HCT116 (cell line): Measurements from ENCODE around the gene UGDH. TPM values are rescaled to one million over a fixed set of nuclear protein-coding genes. Genes with fewer than 3 reads are reported as not detected.

Source experiments
- ATAC-seq: fragments of 200-7000 bp; cut with Tn5 transposase; 2 replicates; pipeline ENCODE4 v1.9.1; 2020; ENCODE audit warnings: mild to moderate bottlenecking, moderate library complexity
- BruUV-seq: library from RNA; stranded (reverse); fragments of 400-500 nt; replicated peaks from 2 replicates; lab custom pipeline; 2021; lab: Mats Ljungman, UMichigan
- CTCF ChIA-PET: fragments of 300-600 bp; sonication (Branson Sonifier 250); formaldehyde crosslinking; loops from one replicate; lab custom pipeline; 2021; ENCODE audit warnings: antibody characterized with exemption; lab: Charles Lee
- POLR2A ChIA-PET: fragments of 300-600, 350-600 bp; sonication (Branson Sonifier 250); formaldehyde crosslinking; loops from one replicate; lab custom pipeline; 2021; ENCODE audit warnings: antibody characterized with exemption; lab: Charles Lee
- RAD21 ChIA-PET, 2 experiments: fragments of 300-600 bp; sonication (Branson Sonifier 250); formaldehyde crosslinking; loops; one replicate each; lab custom pipeline; 2023; ENCODE audit warnings: low total read pairs in 2 of 2; ENCODE audit not compliant: uncharacterized antibody in 2 of 2, unreplicated experiment in 2 of 2, low non-redundant PET in 1 of 2; lab: Charles Lee
- DNase-seq: peaks from one replicate; pipeline ENCODE4 v3.0.0-alpha.2; 2010; ENCODE audit warnings: low read depth, low spot score
- H2AFZ ChIP-seq: fragments of 200-600 bp; shearing (Covaris generic), sonication (generic); 2 replicates; pipeline ENCODE4 v1.6.1; 2017; ENCODE audit warnings: low read depth, mixed run types, mixed read lengths, antibody characterized with exemption, low read length; ENCODE audit not compliant: poor library complexity, severe bottlenecking
- H3K27ac ChIP-seq: 2 replicates; pipeline ENCODE4 v1.5.1; 2012; ENCODE audit warnings: low read depth, low read length
- H3K27me3 ChIP-seq: fragments of 200-600 bp; sonication (generic); 2 replicates; pipeline ENCODE4 v1.6.1; 2016; ENCODE audit warnings: mixed run types, low read length, mixed read lengths; ENCODE audit not compliant: insufficient read depth
- H3K36me3 ChIP-seq, 2 experiments: fragments of 200-500 bp in 1 of 2; fragments of 200-600 bp in 1 of 2; sonication (Bioruptor generic) in 1 of 2; sonication (generic) in 1 of 2; 2 replicates each; pipeline versions ENCODE4 v1.5.1 to v1.6.1; 2014 to 2016; ENCODE audit warnings: low read length in 2 of 2, inconsistent platforms in 1 of 2, mixed read lengths in 1 of 2, mixed run types in 1 of 2; ENCODE audit not compliant: insufficient read depth in 2 of 2, control insufficient read depth in 1 of 2
- H3K4me1 ChIP-seq, 2 experiments: fragments of 200-600 bp in 1 of 2; sonication (generic) in 1 of 2; 2 replicates each; pipeline versions ENCODE4 v1.5.1 to v1.6.1; 2012 to 2017; ENCODE audit warnings: low read length in 2 of 2, inconsistent platforms in 1 of 2, mild to moderate bottlenecking in 1 of 2, mixed read lengths in 1 of 2, mixed run types in 1 of 2, moderate library complexity in 1 of 2; ENCODE audit not compliant: insufficient read depth in 2 of 2, control insufficient read depth in 1 of 2
- H3K4me2 ChIP-seq: fragments of 200-600 bp; sonication (generic); 2 replicates; pipeline ENCODE4 v1.6.1; 2017; ENCODE audit warnings: mixed run types, low read length, mixed read lengths
- H3K4me3 ChIP-seq, 2 experiments: fragments of 200-600 bp in 1 of 2; sonication (generic) in 1 of 2; replicated peaks in 1 of 2; 2 replicates each; pipeline ENCODE4 v1.5.1; 2011 to 2016; ENCODE audit warnings: low read length in 2 of 2, control low read depth in 1 of 2, low read depth in 1 of 2, mild to moderate bottlenecking in 1 of 2, mixed read lengths in 1 of 2, mixed run types in 1 of 2
- H3K79me2 ChIP-seq: fragments of 200-600 bp; sonication (generic); 2 replicates; pipeline ENCODE4 v1.6.1; 2017; ENCODE audit warnings: mild to moderate bottlenecking, mixed run types, low read length, moderate library complexity, mixed read lengths; ENCODE audit not compliant: insufficient read depth
- H3K9ac ChIP-seq: fragments of 200-600 bp; sonication (generic); 2 replicates; pipeline ENCODE4 v1.6.1; 2016; ENCODE audit warnings: low read length, mixed read lengths
- H3K9me2 ChIP-seq: fragments of 200-600 bp; sonication (generic), shearing (Covaris generic); 2 replicates; pipeline ENCODE4 v1.6.1; 2017; ENCODE audit warnings: mixed run types, mild to moderate bottlenecking, moderate library complexity; ENCODE audit not compliant: insufficient read depth
- H3K9me3 ChIP-seq, 2 experiments: fragments of 200-500 bp in 1 of 2; fragments of 200-600 bp in 1 of 2; sonication (Bioruptor generic) in 1 of 2; sonication (generic) in 1 of 2; 2 replicates each; pipeline ENCODE4 v1.6.1; 2014 to 2017; ENCODE audit warnings: low read length in 2 of 2, mixed read lengths in 2 of 2, inconsistent platforms in 1 of 2, low read depth in 1 of 2, mild to moderate bottlenecking in 1 of 2, mixed run types in 1 of 2, moderate library complexity in 1 of 2; ENCODE audit not compliant: control insufficient read depth in 1 of 2, insufficient read depth in 1 of 2
- H4K20me1 ChIP-seq: fragments of 200-600 bp; sonication (generic), shearing (Covaris generic); 2 replicates; pipeline ENCODE4 v1.6.1; 2017; ENCODE audit warnings: mixed run types, mild to moderate bottlenecking, moderate library complexity; ENCODE audit not compliant: insufficient read depth
- CBX3 ChIP-seq: IDR thresholded peaks from 2 replicates; pipeline ENCODE4 v1.6.1; 2012; ENCODE audit warnings: low read depth
- CEBPB ChIP-seq: IDR thresholded peaks from 2 replicates; pipeline ENCODE4 v1.6.1; 2012; ENCODE audit warnings: low read depth
- CTCF ChIP-seq, 3 experiments: fragments of 200-600 bp in 1 of 3; sonication (generic) in 1 of 3; IDR thresholded peaks in 2 of 3; conservative IDR thresholded peaks in 1 of 3; 2 replicates each; pipeline ENCODE4 v1.5.1; 2012 to 2017; ENCODE audit warnings: low read depth in 2 of 3, low read length in 2 of 3, antibody characterized with exemption in 1 of 3, borderline replicate concordance in 1 of 3, control low read depth in 1 of 3, mild to moderate bottlenecking in 1 of 3, mixed read lengths in 1 of 3, mixed run types in 1 of 3, moderate library complexity in 1 of 3; ENCODE audit not compliant: insufficient read depth in 1 of 3
- EGR1 ChIP-seq: IDR thresholded peaks from 2 replicates; pipeline ENCODE4 v1.6.1; 2012; ENCODE audit warnings: low read depth
- ELF1 ChIP-seq: IDR thresholded peaks from 2 replicates; pipeline ENCODE4 v1.6.1; 2012; ENCODE audit warnings: low read depth, borderline replicate concordance
- EZH2phosphoT487 ChIP-seq: fragments of 200-600 bp; IDR thresholded peaks from 2 replicates; pipeline ENCODE4 v1.6.1; 2018; ENCODE audit warnings: antibody characterized with exemption, borderline replicate concordance
- FOSL1 ChIP-seq: IDR thresholded peaks from 2 replicates; pipeline ENCODE4 v1.6.1; 2012; ENCODE audit warnings: low read depth
- JUND ChIP-seq: IDR thresholded peaks from 2 replicates; pipeline ENCODE4 v1.6.1; 2012
- MAX ChIP-seq: IDR thresholded peaks from 2 replicates; pipeline ENCODE4 v1.6.1; 2012
- POLR2A ChIP-seq: IDR thresholded peaks from 2 replicates; pipeline ENCODE4 v1.7.0; 2011; ENCODE audit warnings: borderline replicate concordance; ENCODE audit not compliant: insufficient read depth, insufficient read length; ENCODE audit errors: extremely low read depth
- REST ChIP-seq: IDR thresholded peaks from 2 replicates; pipeline ENCODE4 v1.6.1; 2012; ENCODE audit warnings: low read depth
- SIN3A ChIP-seq: IDR thresholded peaks from 2 replicates; pipeline ENCODE4 v1.6.1; 2012; ENCODE audit warnings: low read depth
- SP1 ChIP-seq: IDR thresholded peaks from 2 replicates; pipeline ENCODE4 v1.6.1; 2012; ENCODE audit warnings: low read depth
- SRF ChIP-seq: IDR thresholded peaks from 2 replicates; pipeline ENCODE4 v1.6.1; 2012; ENCODE audit warnings: low read depth
- TCF7L2 ChIP-seq: IDR thresholded peaks from 2 replicates; pipeline ENCODE4 v1.7.0; 2011; ENCODE audit warnings: borderline replicate concordance, inconsistent platforms; ENCODE audit not compliant: insufficient read depth, insufficient read length; ENCODE audit errors: extremely low read depth
- YY1 ChIP-seq: IDR thresholded peaks from 2 replicates; pipeline ENCODE4 v1.6.1; 2011; ENCODE audit warnings: low read length, low read depth, moderate library complexity, mild to moderate bottlenecking; ENCODE audit not compliant: insufficient replicate concordance; ENCODE audit errors: extremely low read depth
- ZBTB33 ChIP-seq: IDR thresholded peaks from 2 replicates; pipeline ENCODE4 v1.6.1; 2011; ENCODE audit warnings: mild to moderate bottlenecking, low read length, moderate library complexity; ENCODE audit not compliant: insufficient replicate concordance; ENCODE audit errors: extremely low read depth
- ZNF274 ChIP-seq: fragments of 200-500 bp; sonication (Bioruptor generic); IDR thresholded peaks from 2 replicates; pipeline ENCODE4 v1.6.1; 2014; ENCODE audit warnings: mild to moderate bottlenecking, low read depth, low read length, inconsistent platforms
- intact Hi-C: fragments of 100-400 bp; cut with micrococcal nuclease; formaldehyde crosslinking; loops from 2 replicates; pipeline ENCODE4 v1.10.0; 2022
- total RNA-seq: library from RNA; stranded (reverse); gene quantifications from one replicate; pipeline ENCODE4 v1.2.1, GENCODE V29; 2021; ENCODE audit not compliant: unreplicated experiment

The UGDH gene
- total RNA-seq, 1 experiment from 2014 or later, result 67.9 TPM

- Histone ChIP-seq H3K4me1 (peaks cover 2 to 13% of the 10 kb centered on the region in 2 experiments; a peak in 2 of 4 replicates), H3K27me3 (no peaks in the 10 kb centered on the region), H3K9me2 (no peaks in the 10 kb centered on the region), H4K20me1 (no peaks in the 10 kb centered on the region), H3K27ac (peak overlapping the region; percentile 23; the same call in 1 of the 2 replicates), H3K4me2 (peak overlapping the region; percentile 4; the same call in 1 of the 2 replicates), H2AFZ (no peak overlapping the region), H3K79me2 (peaks cover 4% of the 10 kb centered on the region; the same call in 1 of the 2 replicates), H3K9me3 (no peaks in the 10 kb centered on the region), H3K36me3 (peaks cover 19 to 23% of the 10 kb centered on the region in 2 experiments), H3K9ac (peak overlapping the region; percentile 15; the same call in 1 of the 2 replicates), H3K4me3 (no peak overlapping the region)
- DNase-seq, result peak; percentile 86
- intact Hi-C loops, result loop anchor here (1.0 to 10.0 kb wide), 7 partner anchors 123 to 835 kb away; partner anchors contain the start of genes N4BP2, SMIM14 and UBE2K
- ChIA-PET RAD21 (interaction anchor here in 1 of 2 experiments (1.2 kb wide), 1 partner anchor 189 kb away, joined by 3 read pairs; no protein-coding TSS in a partner anchor), POLR2A (interaction anchor here (1.1 to 1.9 kb wide), 2 partner anchors 11 to 169 kb away, joined by 3 to 14 read pairs; partner anchors contain the start of genes LIAS, RPL9 and SMIM14), CTCF (interaction anchor here (0.7 to 1.9 kb wide), 21 partner anchors 10 to 856 kb away, joined by 3 to 14 read pairs (median 3); partner anchors contain the start of genes LIAS, RPL9, SMIM14 and UGDH)
- peak; percentile 97 for ATAC-seq
- BruUV-seq, result no TSS peak
- TF ChIP-seq REST, result no peak
- TF ChIP-seq ZNF274, result no peak
- no peak for TF ChIP-seq EZH2phosphoT487
- 0 out of 2 replicates have a peak, but pooled peaks have one; percentile 5 for TF ChIP-seq FOSL1
- TF ChIP-seq CEBPB, result no peak
- peak; percentile 67 for TF ChIP-seq CBX3
- TF ChIP-seq TCF7L2, result no peak
- TF ChIP-seq SIN3A, result no peak
- TF ChIP-seq POLR2A, result no peak
- TF ChIP-seq ELF1, result no peak
- peak; percentile 26 for TF ChIP-seq YY1
- peak; percentile 81 to 99 (median 97) for TF ChIP-seq CTCF (IDR thresholded peaks at IDR 0.05 in 2 of 3, conservative IDR thresholded peaks at IDR 0.05 in 1 of 3; ENCODE audit: borderline replicate concordance in 1 of 3, insufficient read depth in 1 of 3, low read depth in 2 of 3, low read length in 2 of 3)
- peak; percentile 39; the same call in 1 of the 2 replicates for TF ChIP-seq MAX
- no peak for TF ChIP-seq EGR1
- peak; percentile 56; the same call in 1 of the 2 replicates for TF ChIP-seq SRF
- peak; percentile 33; the same call in 1 of the 2 replicates for TF ChIP-seq SP1
- no peak for TF ChIP-seq JUND
- no peak for TF ChIP-seq ZBTB33
Observed at GRCh38 chr4:39469429-39470077, 57.7 kb downstream of the UGDH start.
